IMR-90 (cell line): ENCODE results near the gene ADAM33. TPM values are rescaled to one million over a fixed set of nuclear protein-coding genes. Genes with fewer than 3 reads are reported as not detected.

Experiments
- ATAC-seq: fragments of 200-7000 bp; cut with Tn5 transposase; 2 replicates; pipeline ENCODE4 v1.9.1; 2020; ENCODE audit warnings: low read depth, mild to moderate bottlenecking, moderate library complexity
- BruUV-seq: library from RNA; stranded (reverse); fragments of 400-500 nt; replicated peaks from 2 replicates; lab custom pipeline; 2021; lab: Mats Ljungman, UMichigan
- CTCF ChIA-PET: fragments of 300-600 bp; formaldehyde crosslinking; extraction: SDS; loops from one replicate; lab custom pipeline; 2021; ENCODE audit warnings: antibody characterized with exemption; lab: Yijun Ruan, JAX
- POLR2A ChIA-PET: fragments of 300-600 bp; sonication (Branson Sonifier 250); formaldehyde crosslinking; loops from one replicate; lab custom pipeline; 2022; ENCODE audit warnings: antibody characterized with exemption; ENCODE audit not compliant: unreplicated experiment; lab: Charles Lee
- DNase-seq: peaks from one replicate; pipeline ENCODE4 v3.0.0; 2013
- H2AFZ ChIP-seq: replicated peaks from 2 replicates; pipeline ENCODE3; 2013; ENCODE audit warnings: low read length, mild to moderate bottlenecking; ENCODE audit not compliant: poor library complexity
- H2AK5ac ChIP-seq: 2 replicates; pipeline ENCODE4 v1.6.1; 2013; ENCODE audit warnings: low read depth, low read length, inconsistent platforms
- H2AK9ac ChIP-seq: replicated peaks from 2 replicates; pipeline ENCODE3; 2013; ENCODE audit warnings: mild to moderate bottlenecking, low read depth, low read length, moderate library complexity; ENCODE audit not compliant: poor library complexity
- H2BK120ac ChIP-seq: 2 replicates; pipeline ENCODE4 v1.6.1; 2013; ENCODE audit warnings: low read depth, low read length, inconsistent platforms
- H2BK15ac ChIP-seq: 3 replicates; pipeline ENCODE4 v1.6.1; 2013; ENCODE audit warnings: low read depth, low read length, inconsistent platforms
- H2BK20ac ChIP-seq: 2 replicates; pipeline ENCODE4 v1.6.1; 2013; ENCODE audit warnings: low read depth, mild to moderate bottlenecking, inconsistent platforms, low read length, moderate library complexity
- H2BK5ac ChIP-seq: 2 replicates; pipeline ENCODE4 v1.6.1; 2013; ENCODE audit warnings: mild to moderate bottlenecking, low read depth, low read length, inconsistent platforms; ENCODE audit not compliant: poor library complexity, severe bottlenecking
- H3K14ac ChIP-seq: replicated peaks from 2 replicates; pipeline ENCODE4 v1.6.1; 2013; ENCODE audit warnings: low read depth, low read length, inconsistent platforms
- H3K18ac ChIP-seq: 2 replicates; pipeline ENCODE4 v1.6.1; 2013; ENCODE audit warnings: low read depth, low read length, control low read depth
- H3K23ac ChIP-seq: 2 replicates; pipeline ENCODE4 v1.6.1; 2013; ENCODE audit warnings: low read depth, low read length, inconsistent platforms
- H3K27ac ChIP-seq: 2 replicates; pipeline ENCODE4 v1.5.1; 2013; ENCODE audit warnings: mild to moderate bottlenecking, control low read depth, low read length; ENCODE audit not compliant: insufficient read depth
- H3K27me3 ChIP-seq: 2 replicates; pipeline ENCODE4 v1.6.1; 2013; ENCODE audit warnings: low read length; ENCODE audit not compliant: control insufficient read depth, insufficient read depth
- H3K36me3 ChIP-seq: 2 replicates; pipeline ENCODE4 v1.6.1; 2013; ENCODE audit warnings: low read length, mixed read lengths; ENCODE audit not compliant: control insufficient read depth, insufficient read depth
- H3K4ac ChIP-seq: 2 replicates; pipeline ENCODE4 v1.6.1; 2013; ENCODE audit warnings: low read depth, low read length, inconsistent platforms
- H3K4me1 ChIP-seq: 2 replicates; pipeline ENCODE4 v1.6.1; 2013; ENCODE audit warnings: low read length, mixed read lengths; ENCODE audit not compliant: control insufficient read depth, insufficient read depth
- H3K4me2 ChIP-seq: 2 replicates; pipeline ENCODE4 v1.6.1; 2013; ENCODE audit warnings: low read depth, mild to moderate bottlenecking, control low read depth, low read length, moderate library complexity
- H3K4me3 ChIP-seq: 2 replicates; pipeline ENCODE4 v1.5.1; 2013; ENCODE audit warnings: low read depth, mild to moderate bottlenecking, control low read depth, low read length, moderate library complexity; ENCODE audit not compliant: insufficient read depth
- H3K56ac ChIP-seq: 2 replicates; pipeline ENCODE4 v1.6.1; 2013; ENCODE audit warnings: low read length, inconsistent platforms; ENCODE audit not compliant: insufficient read depth; ENCODE audit errors: extremely low read depth
- H3K79me1 ChIP-seq, 2 experiments: 2 replicates each; pipeline ENCODE4 v1.6.1; 2013; ENCODE audit warnings: low read length in 2 of 2, inconsistent platforms in 1 of 2, low read depth in 1 of 2
- H3K9ac ChIP-seq: 2 replicates; pipeline ENCODE4 v1.6.1; 2013; ENCODE audit warnings: low read depth, low read length, control low read depth
- H3K9me1 ChIP-seq: 2 replicates; pipeline ENCODE4 v1.6.1; 2013; ENCODE audit warnings: low read length, inconsistent platforms; ENCODE audit not compliant: insufficient read depth
- H3K9me3 ChIP-seq: 2 replicates; pipeline ENCODE4 v1.6.1; 2013; ENCODE audit warnings: low read length; ENCODE audit not compliant: control insufficient read depth, insufficient read depth
- H4K20me1 ChIP-seq: 2 replicates; pipeline ENCODE4 v1.6.1; 2013; ENCODE audit warnings: low read length, inconsistent platforms; ENCODE audit not compliant: insufficient read depth
- H4K5ac ChIP-seq: 2 replicates; pipeline ENCODE4 v1.6.1; 2013; ENCODE audit warnings: mild to moderate bottlenecking, low read depth, low read length, control low read depth
- H4K8ac ChIP-seq, 2 experiments: 2 replicates each; pipeline ENCODE4 v1.6.1; 2013; ENCODE audit warnings: low read depth in 2 of 2, low read length in 2 of 2, control low read depth in 1 of 2, inconsistent platforms in 1 of 2
- H4K91ac ChIP-seq: 2 replicates; pipeline ENCODE4 v1.6.1; 2013; ENCODE audit warnings: low read depth, low read length, inconsistent platforms; ENCODE audit not compliant: insufficient read depth
- BHLHE40 ChIP-seq: fragments of 150-350 bp; IDR thresholded peaks from 2 replicates; pipeline ENCODE4 v1.6.1; 2016; ENCODE audit warnings: mild to moderate bottlenecking, low read depth, low read length
- CEBPB ChIP-seq: IDR thresholded peaks from 2 replicates; pipeline ENCODE4 v1.6.1; 2012; ENCODE audit warnings: low read depth, low read length, improper control_type of control experiment
- CHD1 ChIP-seq: IDR thresholded peaks from 2 replicates; pipeline ENCODE4 v1.6.1; 2012; ENCODE audit warnings: low read depth, low read length, improper control_type of control experiment
- FOS ChIP-seq: fragments of 150-350 bp; IDR thresholded peaks from 2 replicates; pipeline ENCODE4 v1.6.1; 2016; ENCODE audit warnings: low read depth, low read length
- MAFK ChIP-seq: IDR thresholded peaks from 2 replicates; pipeline ENCODE4 v1.6.1; 2012; ENCODE audit warnings: low read depth, low read length, improper control_type of control experiment
- MAZ ChIP-seq: IDR thresholded peaks from 2 replicates; pipeline ENCODE4 v1.6.1; 2012; ENCODE audit warnings: low read depth, mild to moderate bottlenecking, low read length, improper control_type of control experiment, moderate library complexity, borderline replicate concordance
- MXI1 ChIP-seq: IDR thresholded peaks from 2 replicates; pipeline ENCODE4 v1.6.1; 2012; ENCODE audit warnings: low read depth, mild to moderate bottlenecking, low read length, moderate library complexity, borderline replicate concordance
- NFE2L2 ChIP-seq: fragments of 150-350 bp; IDR thresholded peaks from 2 replicates; pipeline ENCODE4 v1.6.1; 2016; ENCODE audit warnings: low read depth, mild to moderate bottlenecking, low read length
- POLR2A ChIP-seq: IDR thresholded peaks from 2 replicates; pipeline ENCODE4 v1.6.1; 2012; ENCODE audit warnings: mild to moderate bottlenecking, low read depth, low read length
- RCOR1 ChIP-seq: IDR thresholded peaks from 2 replicates; pipeline ENCODE4 v1.6.1; 2012; ENCODE audit warnings: mild to moderate bottlenecking, low read length, improper control_type of control experiment; ENCODE audit not compliant: insufficient replicate concordance
- RFX5 ChIP-seq: IDR thresholded peaks from 2 replicates; pipeline ENCODE4 v1.8.0; 2012; ENCODE audit warnings: low read depth, mild to moderate bottlenecking, low read length, moderate library complexity
- SMC3 ChIP-seq: fragments of 150-350 bp; IDR thresholded peaks from 2 replicates; pipeline ENCODE4 v1.6.1; 2016; ENCODE audit warnings: low read depth, mild to moderate bottlenecking, antibody characterized with exemption, low read length, moderate library complexity
- WGBS, 2 experiments: methylation state at CpG; one replicate each; pipeline versions ENCODE4 v1.1.5 to v1.1.7; 2013; ENCODE audit warnings: missing lambda C conversion rate in 2 of 2; ENCODE audit not compliant: insufficient read length in 1 of 2; ENCODE audit errors: extremely low coverage in 2 of 2; 5-methylcytosine and 5-hydroxymethylcytosine counted together
- dilution Hi-C: fragments of 300-500 bp; cut with HindIII; formaldehyde crosslinking; loops from one replicate; pipeline ENCODE4 v1.14.3; 2018; ENCODE audit warnings: low sequenced_read_pairs; ENCODE audit not compliant: unreplicated experiment
- in situ Hi-C: fragments of 300-500 bp; cut with MboI; formaldehyde crosslinking; loops from 3 replicates; pipeline ENCODE4 v1.14.3; 2019; ENCODE audit warnings: low sequenced_read_pairs, inconsistent platforms, mixed read lengths
- intact Hi-C: fragments of 100-400 bp; cut with micrococcal nuclease; formaldehyde crosslinking; loops from 2 replicates; pipeline ENCODE4 v1.10.0; 2022
- polyA plus RNA-seq, 3 experiments: library from polyadenylated mRNA; depleted of rRNA; stranded (reverse); fragments of >200 nt; gene quantifications; 2 replicates each; pipeline ENCODE4 v1.2.3, GENCODE V29; 2012; ENCODE audit warnings: low replicate concordance in 1 of 3
- total RNA-seq: library from RNA; depleted of rRNA; stranded (reverse); fragments of >200 nt; gene quantifications from 2 replicates; pipeline ENCODE4 v1.2.3, GENCODE V29; 2012
- TF ChIP-seq, protein P1 (sequence below): fragments of 150-350 bp; IDR thresholded peaks from 2 replicates; pipeline ENCODE4 v1.6.1; 2017; ENCODE audit warnings: mild to moderate bottlenecking, antibody characterized with exemption, low read length, low read depth
- TF ChIP-seq, protein P2 (sequence below): fragments of 150-350 bp; IDR thresholded peaks from 2 replicates; pipeline ENCODE4 v1.6.1; 2016; ENCODE audit warnings: low read depth, mild to moderate bottlenecking, low read length, moderate library complexity, borderline replicate concordance
- TF ChIP-seq, protein P3 (sequence below): conservative IDR thresholded peaks from 2 replicates; pipeline ENCODE4 v1.5.1; 2012; ENCODE audit warnings: mild to moderate bottlenecking, low read depth, low read length, improper control_type of control experiment

ADAM33 gene
- total and polyA plus RNA-seq, 2 of the 4 experiments (the other 2 are of a cell fraction) = 0.18 to 1.7 TPM

DNA sequence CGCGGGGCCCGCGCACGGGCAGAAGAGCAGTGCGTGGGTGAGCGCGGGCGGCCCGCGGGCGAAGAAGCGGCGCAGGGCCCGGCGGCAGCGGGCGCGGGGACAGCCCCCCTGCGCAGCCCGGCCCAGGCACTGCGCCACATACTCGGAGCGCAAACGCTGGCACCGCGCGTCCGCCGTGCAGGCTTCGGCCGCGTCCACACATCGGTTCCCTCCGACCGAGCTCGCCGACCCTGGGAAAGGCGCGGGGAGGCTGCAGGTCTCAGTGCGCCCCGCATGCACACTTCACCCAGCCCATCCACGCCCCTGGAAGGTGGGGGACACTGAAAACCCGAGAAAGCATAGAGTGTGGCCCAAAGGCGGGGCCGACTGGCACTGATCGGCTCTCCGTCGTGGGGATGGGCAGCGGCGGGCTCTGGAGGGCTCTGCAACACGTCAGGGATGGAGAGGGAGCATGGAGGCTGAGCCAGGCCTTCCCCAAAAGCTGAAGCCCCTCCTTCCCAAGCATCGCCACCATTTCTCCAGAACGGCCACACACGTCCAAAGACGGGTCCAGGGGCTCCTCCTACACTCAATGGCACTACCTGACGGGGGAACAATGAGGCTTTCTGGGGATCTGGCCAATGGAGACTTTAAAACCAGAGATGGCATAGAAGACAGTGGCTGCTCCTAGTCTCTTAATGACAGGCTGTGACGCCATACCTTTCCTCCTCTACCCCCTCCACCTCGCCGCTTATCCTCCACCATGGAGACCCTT is 20.6 kb downstream of the ADAM33 start:
- intact Hi-C loops (no loop called here), dilution Hi-C loops (no loop called here), in situ Hi-C loops (no loop called here)
- Histone ChIP-seq H3K4me2 (no peak overlapping the region), H3K27ac (no peak overlapping the region), H3K18ac (no peak overlapping the region), H2BK5ac (no peak overlapping the region), H4K91ac (no peak overlapping the region), H4K20me1 (0 out of 2 replicates have a peak, but pooled peaks cover 3% of the 10 kb centered on the region), H3K79me1 (no peaks in the 10 kb centered on the region), H3K27me3 (peaks cover 63% of the 10 kb centered on the region), H3K56ac (no peak overlapping the region), H2BK120ac (no peak overlapping the region), H3K23ac (no peak overlapping the region), H3K4me1 (no peaks in the 10 kb centered on the region), H2AK5ac (no peak overlapping the region), H3K9me1 (no peaks in the 10 kb centered on the region), H2AFZ (no peak overlapping the region), H4K5ac (no peak overlapping the region), H3K9ac (no peak overlapping the region), H4K8ac (no peak overlapping the region), H3K4me3 (no peak overlapping the region), H3K9me3 (no peaks in the 10 kb centered on the region), H3K4ac (no peak overlapping the region), H3K14ac (no peak overlapping the region), H2BK20ac (no peak overlapping the region), H2AK9ac (no peak overlapping the region), H2BK15ac (no peak overlapping the region), H3K36me3 (no peaks in the 10 kb centered on the region)
- no peak for DNase-seq
- ChIA-PET CTCF (no interaction called here), POLR2A (no interaction called here)
- no peak for ATAC-seq
- BruUV-seq = no TSS peak
- TF ChIP-seq, protein P1, sequence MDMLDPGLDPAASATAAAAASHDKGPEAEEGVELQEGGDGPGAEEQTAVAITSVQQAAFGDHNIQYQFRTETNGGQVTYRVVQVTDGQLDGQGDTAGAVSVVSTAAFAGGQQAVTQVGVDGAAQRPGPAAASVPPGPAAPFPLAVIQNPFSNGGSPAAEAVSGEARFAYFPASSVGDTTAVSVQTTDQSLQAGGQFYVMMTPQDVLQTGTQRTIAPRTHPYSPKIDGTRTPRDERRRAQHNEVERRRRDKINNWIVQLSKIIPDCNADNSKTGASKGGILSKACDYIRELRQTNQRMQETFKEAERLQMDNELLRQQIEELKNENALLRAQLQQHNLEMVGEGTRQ = no peak
- TF ChIP-seq CHD1 (no peak), CEBPB (no peak), MAFK (no peak), MAZ (no peak), SMC3 (no peak), POLR2A (no peak), NFE2L2 (no peak), RCOR1 (no peak), MXI1 (no peak), BHLHE40 (no peak), RFX5 (no peak), FOS (no peak)
- TF ChIP-seq, protein P2, sequence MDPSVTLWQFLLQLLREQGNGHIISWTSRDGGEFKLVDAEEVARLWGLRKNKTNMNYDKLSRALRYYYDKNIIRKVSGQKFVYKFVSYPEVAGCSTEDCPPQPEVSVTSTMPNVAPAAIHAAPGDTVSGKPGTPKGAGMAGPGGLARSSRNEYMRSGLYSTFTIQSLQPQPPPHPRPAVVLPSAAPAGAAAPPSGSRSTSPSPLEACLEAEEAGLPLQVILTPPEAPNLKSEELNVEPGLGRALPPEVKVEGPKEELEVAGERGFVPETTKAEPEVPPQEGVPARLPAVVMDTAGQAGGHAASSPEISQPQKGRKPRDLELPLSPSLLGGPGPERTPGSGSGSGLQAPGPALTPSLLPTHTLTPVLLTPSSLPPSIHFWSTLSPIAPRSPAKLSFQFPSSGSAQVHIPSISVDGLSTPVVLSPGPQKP = no peak
- TF ChIP-seq, protein P3, sequence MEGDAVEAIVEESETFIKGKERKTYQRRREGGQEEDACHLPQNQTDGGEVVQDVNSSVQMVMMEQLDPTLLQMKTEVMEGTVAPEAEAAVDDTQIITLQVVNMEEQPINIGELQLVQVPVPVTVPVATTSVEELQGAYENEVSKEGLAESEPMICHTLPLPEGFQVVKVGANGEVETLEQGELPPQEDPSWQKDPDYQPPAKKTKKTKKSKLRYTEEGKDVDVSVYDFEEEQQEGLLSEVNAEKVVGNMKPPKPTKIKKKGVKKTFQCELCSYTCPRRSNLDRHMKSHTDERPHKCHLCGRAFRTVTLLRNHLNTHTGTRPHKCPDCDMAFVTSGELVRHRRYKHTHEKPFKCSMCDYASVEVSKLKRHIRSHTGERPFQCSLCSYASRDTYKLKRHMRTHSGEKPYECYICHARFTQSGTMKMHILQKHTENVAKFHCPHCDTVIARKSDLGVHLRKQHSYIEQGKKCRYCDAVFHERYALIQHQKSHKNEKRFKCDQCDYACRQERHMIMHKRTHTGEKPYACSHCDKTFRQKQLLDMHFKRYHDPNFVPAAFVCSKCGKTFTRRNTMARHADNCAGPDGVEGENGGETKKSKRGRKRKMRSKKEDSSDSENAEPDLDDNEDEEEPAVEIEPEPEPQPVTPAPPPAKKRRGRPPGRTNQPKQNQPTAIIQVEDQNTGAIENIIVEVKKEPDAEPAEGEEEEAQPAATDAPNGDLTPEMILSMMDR = no peak
- 1% methylated on average over 24 of the region's 60 CpGs; no CpG with 5 or more reads in 1 of the 2 experiments for WGBS, 2 experiments
